NCI-H226 (cell line): Measurements from ENCODE around the gene ZNF821.
"Not testable (repeated sequence)": the region's sequence is repeated elsewhere in the genome, so short reads cannot be mapped to it uniquely, and the experiment has no call there.

Experiments
- DNase-seq: peaks from one replicate; pipeline ENCODE4 v3.0.0-alpha.2; 2015

ZNF821 gene, protein sequence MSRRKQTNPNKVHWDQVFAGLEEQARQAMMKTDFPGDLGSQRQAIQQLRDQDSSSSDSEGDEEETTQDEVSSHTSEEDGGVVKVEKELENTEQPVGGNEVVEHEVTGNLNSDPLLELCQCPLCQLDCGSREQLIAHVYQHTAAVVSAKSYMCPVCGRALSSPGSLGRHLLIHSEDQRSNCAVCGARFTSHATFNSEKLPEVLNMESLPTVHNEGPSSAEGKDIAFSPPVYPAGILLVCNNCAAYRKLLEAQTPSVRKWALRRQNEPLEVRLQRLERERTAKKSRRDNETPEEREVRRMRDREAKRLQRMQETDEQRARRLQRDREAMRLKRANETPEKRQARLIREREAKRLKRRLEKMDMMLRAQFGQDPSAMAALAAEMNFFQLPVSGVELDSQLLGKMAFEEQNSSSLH

GRCh38 chr16:71883849-71884638, at the start of gene ZNF821:
Gene ZNF821, minus strand, starts transcription at chr16:71884182. Its CDS starts 4,236 bp downstream, at chr16:71879946.
- peak; percentile 41 for DNase-seq

GRCh38 chr16:71933017-71933416, 49.0 kb upstream of the ZNF821 start:
- no peak for DNase-seq

- no peak for DNase-seq
These were observed 47.6 kb upstream of the ZNF821 start for GRCh38 chr16:71931599-71931998.

- DNase-seq: no peak
These were observed 47.0 kb upstream of the ZNF821 start for GRCh38 chr16:71931001-71931400.

DNA sequence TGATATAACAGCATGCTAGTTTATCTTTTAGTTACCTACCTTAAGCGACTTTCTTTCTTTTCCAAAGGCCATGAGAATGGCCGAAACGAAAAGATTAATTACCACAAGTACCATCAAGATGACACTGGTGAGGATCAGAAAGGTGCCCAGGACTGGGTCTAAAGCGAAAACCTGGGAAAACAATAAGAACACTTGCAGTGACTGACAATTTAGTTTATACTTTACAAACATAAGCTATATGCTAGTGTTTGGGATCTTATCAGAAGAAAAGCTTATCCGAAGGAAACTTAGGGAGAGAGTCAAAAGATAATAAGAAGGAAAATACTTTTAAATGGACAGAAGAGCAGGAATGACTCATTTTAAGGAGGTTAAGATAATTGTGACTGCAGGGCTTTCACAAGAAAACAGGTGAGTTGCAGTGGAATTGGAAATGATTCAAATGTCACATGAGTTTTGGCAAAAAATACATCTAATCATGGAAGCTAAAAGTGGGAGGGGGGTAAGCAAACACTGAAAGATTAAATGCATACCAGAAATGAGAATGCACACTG, 46.1 kb upstream of the ZNF821 start:
- no peak for DNase-seq

DNA sequence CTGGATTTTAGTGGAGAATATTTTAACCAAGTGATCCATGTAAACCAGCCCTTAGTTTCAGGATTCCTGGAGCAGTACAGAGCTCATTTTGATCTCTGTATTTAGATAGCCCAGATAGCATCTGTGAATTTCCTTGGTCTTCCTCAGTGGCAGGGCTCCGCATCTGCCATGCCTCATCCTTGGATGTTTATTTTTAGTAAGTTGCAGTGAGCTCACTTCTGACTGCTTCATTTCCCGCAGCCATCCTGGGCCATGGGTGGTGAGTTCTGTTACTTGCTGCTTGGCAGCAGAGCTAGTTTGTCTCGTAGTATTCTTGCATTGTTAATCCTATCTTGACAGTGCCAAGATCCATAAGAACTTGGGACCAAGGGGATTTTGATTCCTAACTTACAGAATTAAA, 45.1 kb upstream of the ZNF821 start:
- no peak for DNase-seq

GRCh38 chr16:71927787-71928186, 43.8 kb upstream of the ZNF821 start:
- no peak for DNase-seq

DNA sequence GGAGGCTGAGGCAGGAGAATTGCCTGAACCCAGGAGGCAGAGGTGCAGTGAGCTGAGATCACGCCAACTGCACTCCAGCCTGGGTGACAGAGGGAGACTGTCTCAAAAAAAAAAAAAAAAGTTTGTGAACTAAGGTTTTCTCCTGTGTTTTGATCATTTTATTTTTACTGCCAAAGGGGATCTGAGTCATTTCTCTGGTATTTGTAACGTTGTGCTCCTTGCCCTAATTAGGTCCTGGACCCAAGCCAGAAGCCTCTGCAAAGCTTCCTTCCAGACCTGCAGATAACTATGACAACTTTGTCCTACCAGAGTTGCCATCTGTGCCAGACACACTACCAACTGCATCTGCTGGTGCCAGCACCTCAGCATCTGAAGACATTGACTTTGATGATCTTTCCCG, 43.4 kb upstream of the ZNF821 start:
- peak; percentile 68 for DNase-seq

GRCh38 chr16:71924710-71925109, 40.7 kb upstream of the ZNF821 start:
- no peak for DNase-seq

- DNase-seq: peak; percentile 40
These were observed 40.1 kb upstream of the ZNF821 start for GRCh38 chr16:71923941-71924690.

DNA sequence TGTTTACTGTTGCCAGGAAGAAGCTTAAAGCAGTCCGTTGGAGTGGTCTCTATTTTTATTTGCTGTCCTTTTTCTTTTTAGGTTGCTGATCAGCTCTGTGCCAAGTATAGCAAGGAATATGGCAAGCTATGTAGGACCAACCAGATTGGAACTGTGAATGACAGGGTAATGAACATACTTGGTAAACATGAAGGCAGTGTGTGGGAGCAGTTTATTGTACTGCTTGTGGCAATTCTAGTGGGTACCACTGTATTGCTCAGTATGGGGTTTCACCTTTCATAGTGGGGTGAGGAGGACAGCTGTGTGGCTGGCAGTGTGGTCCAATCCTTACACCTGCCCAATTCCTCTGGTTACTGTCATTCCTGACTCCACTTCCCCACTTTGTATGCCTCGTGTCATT, 36.7 kb upstream of the ZNF821 start:
- no peak for DNase-seq

DNA sequence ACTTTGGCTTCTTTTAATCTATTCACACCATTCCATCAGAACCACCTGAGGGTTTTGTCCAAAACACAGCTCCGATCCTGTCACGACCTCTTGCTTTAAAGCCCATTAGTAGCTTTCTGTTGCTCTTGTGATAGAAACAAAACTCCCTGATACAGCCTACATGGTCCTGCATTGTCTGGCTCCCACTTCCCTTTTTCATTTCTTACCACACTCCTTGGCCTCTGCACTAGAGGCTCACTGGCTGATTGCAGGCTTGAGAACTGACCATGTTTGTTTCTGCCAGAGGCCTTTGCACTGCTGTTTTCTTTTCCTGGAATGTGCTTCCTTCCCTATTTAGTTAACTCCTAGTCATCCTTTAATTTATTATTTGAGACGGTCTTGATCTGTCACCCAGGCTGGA, 35.1 kb upstream of the ZNF821 start:
- no peak for DNase-seq

- peak; percentile 40 for DNase-seq
These were observed 33.9 kb upstream of the ZNF821 start for GRCh38 chr16:71917900-71918299.

DNA sequence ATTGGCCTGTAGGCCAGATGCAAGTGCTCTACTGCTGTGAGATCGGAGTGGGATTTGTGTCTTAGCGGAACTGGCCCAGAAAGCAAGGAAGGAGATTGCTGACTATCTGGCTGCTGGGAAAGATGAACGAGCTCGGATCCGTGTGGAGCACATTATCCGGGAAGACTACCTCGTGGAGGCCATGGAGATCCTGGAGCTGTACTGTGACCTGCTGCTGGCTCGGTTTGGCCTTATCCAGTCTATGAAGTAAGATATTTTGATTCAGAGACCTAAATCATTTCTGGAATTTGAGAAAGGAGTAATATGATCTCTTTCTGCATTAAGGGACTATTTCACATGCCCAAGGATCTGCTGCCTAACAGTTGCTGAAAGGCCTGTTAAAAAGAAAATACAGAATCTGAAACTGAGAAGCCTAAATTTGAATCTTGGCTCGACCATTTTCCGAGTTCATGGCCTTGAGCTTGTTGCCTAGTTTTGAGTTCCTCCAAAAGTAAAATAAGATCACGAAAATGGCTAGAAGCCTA, 32.5 kb upstream of the ZNF821 start:
- DNase-seq: no peak

GRCh38 chr16:71915350-71915749, 31.4 kb upstream of the ZNF821 start:
- no peak for DNase-seq

DNA sequence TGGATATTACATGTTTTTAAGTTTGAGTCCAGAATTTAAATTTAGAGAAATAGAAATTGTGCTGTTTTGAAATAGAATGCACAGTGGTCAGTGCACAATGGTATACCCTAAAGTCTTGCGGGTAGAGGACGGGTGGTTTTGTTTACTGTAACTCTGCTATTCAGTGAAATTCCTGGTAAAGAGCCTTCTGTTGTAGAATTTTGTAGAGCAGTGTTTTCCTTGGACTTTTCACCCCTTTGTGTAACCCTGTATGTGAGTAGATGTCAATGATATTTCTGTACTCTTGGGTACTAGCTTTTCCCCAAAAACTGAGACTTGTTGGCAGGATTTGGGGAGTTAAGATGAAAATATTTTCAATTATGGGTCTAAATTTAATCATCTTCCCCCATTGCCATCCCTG, 30.8 kb upstream of the ZNF821 start:
- DNase-seq: no peak

GRCh38 chr16:71912534-71913275, 28.7 kb upstream of the ZNF821 start:
- no peak for DNase-seq

- no peak for DNase-seq
These were observed 27.1 kb upstream of the ZNF821 start for GRCh38 chr16:71911121-71911520.

- DNase-seq: not testable (repeated sequence)
These were observed 21.8 kb upstream of the ZNF821 start for GRCh38 chr16:71905765-71906164.

DNA sequence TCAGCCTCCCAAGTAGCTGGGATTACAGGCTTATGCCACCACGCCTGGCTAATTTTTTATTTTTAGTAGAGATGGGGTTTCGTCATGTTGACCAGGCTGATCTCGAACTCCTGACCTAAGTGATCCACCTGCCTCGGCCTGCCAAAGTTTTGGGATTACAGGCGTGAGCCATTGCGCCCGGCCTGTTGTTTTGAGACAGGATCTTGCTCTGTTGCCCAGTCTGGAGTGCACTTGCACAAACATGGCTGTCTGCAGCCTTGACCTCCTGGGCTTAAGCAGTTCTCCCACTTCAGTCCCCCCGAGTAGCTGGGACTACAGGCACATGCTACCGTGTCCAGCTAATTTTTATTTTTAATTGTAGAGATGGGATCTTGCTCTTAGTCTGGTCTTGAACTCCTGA, 20.3 kb upstream of the ZNF821 start:
- DNase-seq: no peak

DNA sequence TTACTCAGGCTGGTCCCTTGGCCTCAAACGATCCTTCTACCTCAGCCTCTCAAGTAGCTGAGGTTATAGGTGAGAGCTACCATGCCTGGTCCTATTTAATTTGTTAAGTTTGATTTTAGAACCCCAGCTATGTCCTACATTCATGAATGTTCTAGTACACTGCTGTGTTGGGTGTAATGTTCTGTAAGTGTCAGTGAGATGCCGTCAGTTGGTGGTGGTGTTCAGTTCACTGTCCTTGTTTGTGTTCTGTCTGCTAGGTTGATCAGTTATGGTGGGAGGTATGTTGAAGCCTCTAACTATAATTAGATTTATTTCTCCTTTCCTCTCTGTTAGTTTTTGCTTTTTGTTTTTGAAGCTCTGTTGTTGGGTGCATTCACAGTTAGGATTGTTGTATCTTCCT, 19.6 kb upstream of the ZNF821 start:
- DNase-seq: no peak
